Uterus (tissue), 2 donors: Measurements from ENCODE around the gene FSD1.

ENCODE experiments used
- POLR2A ChIP-seq, 2 donors: fragments of 450-650 bp; IDR thresholded peaks; one replicate each; pipeline ENCODE4 v1.6.1; 2016; ENCODE audit warnings: antibody characterized with exemption in 2 of 2, mild to moderate bottlenecking in 1 of 2, moderate library complexity in 1 of 2
- TF ChIP-seq, protein P1 (sequence below), 4 experiments: fragments of 200-600 bp in 2 of 4; fragments of 450-650 bp in 2 of 4; sonication (generic) in 2 of 4; IDR thresholded peaks; one replicate each; pipeline ENCODE4 v1.5.1; 2016 to 2019; ENCODE audit warnings: antibody characterized with exemption in 4 of 4, mild to moderate bottlenecking in 2 of 4, moderate library complexity in 1 of 4

DNA sequence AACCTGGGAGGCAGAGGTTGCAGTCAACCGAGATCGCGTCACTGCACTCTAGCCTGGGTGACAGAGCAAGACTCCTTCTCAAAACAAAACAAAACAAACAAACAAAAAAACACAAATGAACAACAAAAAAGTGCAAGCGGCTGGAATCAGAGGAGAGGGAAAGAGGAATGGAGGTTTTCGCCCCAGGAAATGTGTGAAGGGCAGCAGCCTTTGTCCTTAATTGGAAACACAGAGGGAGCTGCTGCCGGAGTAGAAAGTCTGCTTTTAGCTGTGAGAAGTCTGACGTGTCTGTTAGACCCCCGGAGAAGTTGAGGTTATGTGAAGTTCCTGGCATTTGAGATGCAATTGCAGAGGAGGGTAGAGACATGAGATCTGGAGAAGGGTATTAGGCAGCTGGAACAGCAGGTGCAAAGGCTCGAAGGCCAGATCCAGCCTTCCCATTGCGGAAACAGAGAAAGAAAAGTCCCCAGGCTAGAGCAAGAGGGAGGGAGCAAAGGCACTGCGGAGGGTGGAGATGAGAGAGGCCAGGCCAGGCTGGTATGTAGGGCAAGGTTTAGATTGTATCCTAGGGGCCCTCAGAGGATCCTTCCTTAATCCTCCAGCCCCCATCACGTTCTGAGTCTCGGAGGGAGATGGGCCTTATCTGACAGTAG is 2.7 kb upstream of the FSD1 start:
- TF ChIP-seq, protein P1, sequence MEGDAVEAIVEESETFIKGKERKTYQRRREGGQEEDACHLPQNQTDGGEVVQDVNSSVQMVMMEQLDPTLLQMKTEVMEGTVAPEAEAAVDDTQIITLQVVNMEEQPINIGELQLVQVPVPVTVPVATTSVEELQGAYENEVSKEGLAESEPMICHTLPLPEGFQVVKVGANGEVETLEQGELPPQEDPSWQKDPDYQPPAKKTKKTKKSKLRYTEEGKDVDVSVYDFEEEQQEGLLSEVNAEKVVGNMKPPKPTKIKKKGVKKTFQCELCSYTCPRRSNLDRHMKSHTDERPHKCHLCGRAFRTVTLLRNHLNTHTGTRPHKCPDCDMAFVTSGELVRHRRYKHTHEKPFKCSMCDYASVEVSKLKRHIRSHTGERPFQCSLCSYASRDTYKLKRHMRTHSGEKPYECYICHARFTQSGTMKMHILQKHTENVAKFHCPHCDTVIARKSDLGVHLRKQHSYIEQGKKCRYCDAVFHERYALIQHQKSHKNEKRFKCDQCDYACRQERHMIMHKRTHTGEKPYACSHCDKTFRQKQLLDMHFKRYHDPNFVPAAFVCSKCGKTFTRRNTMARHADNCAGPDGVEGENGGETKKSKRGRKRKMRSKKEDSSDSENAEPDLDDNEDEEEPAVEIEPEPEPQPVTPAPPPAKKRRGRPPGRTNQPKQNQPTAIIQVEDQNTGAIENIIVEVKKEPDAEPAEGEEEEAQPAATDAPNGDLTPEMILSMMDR (IDR thresholded peaks at IDR 0.05), result no peak
- no peak for TF ChIP-seq POLR2A (IDR thresholded peaks at IDR 0.05)
